Medulla oblongata (tissue), 1 donor: ENCODE measurements around the gene RIPK4.

Experiments
- DNase-seq: peaks from one replicate; pipeline ENCODE4 v3.0.0-alpha.2; 2015; ENCODE audit errors: extremely low spot score

The RIPK4 gene

DNA sequence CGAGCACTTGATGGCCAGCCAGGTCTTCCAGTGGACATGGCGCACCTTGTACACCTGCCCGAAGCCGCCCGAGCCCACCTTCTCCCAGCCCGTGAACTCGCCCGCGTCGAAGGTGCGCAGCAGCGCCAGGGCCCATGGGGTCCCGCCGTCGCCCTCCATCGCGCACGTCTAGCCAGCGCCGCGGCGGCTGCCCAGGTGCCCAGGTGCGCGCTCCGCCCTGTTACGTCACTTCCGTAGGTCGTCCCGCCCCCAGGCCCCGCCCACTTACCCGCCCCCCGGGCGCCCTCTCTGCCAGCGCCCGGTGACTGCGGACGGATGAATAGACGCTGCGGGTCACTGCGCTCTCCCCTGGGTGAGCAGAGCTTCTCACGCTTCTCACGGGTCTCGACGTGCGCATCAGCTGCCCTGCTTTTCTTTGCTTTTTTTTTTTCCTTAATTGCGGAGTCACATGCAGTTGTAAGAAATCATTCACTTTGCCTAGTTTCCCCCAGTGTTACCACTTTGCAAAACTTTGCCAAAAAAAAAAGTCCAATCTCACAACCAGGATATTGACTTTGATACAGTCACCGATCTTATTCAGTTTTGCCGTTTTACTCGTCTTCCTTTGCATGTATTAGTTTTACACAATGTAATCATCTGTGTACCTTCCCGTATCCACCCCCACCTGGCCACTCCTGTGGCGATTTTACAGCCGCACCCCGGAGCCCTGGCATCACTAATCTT is at the start of gene RIPK4:
TSS of gene RIPK4 (minus strand) at position 170 of the 723 bp plus-strand sequence. CDS start at position 159, 11 bp downstream.
- DNase-seq = no peak

DNA sequence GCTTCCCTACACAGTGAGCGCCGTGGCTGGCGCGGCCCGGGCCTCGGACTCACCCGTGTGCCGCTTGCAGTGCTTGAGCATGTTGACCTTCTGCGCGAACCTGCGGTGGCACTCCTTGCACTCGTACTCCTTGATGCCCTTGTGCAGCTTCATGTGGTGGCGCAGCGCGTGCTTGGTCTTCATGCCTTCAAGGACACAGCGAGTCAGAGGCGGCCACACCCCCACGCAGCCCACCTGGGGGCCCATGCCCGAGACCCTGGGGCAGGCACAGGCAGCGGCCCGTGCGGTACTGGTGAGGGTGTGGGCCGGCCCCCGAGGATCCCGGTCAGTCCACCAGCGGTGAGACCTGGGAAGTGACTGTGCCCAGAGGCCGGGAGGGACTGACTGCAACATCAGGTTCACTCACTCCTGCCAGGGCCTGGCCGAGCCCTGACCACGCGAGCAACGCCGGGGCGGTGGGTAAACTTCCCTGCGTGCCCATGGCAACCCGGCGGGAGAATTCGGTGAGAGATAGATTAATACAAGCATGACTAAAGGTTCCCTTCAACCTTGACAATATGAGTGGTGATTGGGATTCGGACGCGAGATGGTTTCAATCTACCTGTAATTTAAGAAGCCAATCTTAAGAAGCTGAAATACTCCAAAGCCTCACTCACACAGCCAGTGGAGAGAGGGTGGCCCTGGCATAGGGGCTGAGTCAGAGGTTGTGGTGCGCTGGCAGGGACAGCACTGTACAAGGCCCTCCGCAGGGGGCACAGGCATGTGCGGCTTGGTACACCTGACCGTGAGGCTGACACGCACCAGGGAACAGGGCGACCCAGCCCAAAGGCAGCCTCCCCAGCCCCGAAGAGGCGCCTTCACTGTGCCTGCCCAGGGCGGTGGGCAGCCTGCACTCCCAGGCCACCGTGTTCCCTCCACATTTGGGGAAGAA is 49.1 kb upstream of the RIPK4 start:
- DNase-seq = no peak

DNA sequence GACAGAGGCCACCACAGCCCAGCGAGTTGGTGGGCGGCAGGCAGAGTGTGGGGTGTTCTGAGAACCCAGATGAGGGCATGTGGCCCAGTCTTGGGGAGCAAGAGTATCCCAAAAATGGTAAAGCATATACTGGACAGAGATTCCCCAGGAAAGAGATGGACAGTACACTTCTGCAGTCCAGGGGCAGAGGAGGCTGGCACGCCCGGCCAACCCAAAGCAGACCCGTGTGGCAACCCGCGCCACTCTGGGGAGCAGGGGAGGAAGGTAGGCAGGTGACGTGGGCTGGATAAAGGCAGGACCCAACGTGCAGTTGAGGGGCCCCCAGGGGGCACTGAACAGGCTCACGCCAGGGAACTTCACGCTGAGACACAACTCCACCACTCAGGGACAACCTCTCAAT is 46.4 kb upstream of the RIPK4 start:
- DNase-seq = no peak

DNA sequence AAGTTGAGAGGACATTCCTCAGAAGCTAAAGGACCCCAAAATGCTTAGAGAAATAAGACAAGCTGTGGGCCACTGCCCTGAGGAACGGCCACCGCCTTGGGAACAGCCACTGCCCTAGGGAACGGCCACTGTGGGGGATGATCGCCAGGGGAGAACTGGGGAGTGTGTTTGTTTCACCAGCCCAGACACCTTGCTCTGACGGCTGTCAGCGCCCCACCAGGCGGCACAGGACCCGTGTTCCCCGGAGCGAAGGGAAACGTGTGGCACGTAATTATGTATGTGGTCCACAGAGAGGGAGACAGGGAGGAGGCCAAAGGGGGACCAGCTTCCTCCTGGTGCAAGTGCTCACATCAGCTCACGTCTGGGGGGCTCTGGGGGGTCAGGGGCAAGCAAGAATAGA is 45.8 kb upstream of the RIPK4 start:
- DNase-seq = no peak

DNA sequence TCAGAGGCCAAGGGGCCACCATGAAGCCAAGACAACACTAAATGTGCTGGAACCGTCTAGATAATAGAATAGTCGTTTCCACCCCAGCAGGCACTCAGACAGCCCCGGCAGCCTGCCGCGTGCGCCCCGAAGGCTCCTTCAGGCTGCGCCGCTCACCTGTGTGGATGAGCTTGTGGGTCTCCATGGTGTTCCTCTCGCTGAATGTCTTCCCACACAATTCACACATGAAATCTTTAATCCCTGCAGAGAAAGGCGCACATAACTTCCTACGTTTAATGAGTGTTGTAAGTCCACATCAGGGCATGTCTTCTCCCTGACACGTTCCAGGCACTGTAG is 43.7 kb upstream of the RIPK4 start:
- no peak for DNase-seq

DNA sequence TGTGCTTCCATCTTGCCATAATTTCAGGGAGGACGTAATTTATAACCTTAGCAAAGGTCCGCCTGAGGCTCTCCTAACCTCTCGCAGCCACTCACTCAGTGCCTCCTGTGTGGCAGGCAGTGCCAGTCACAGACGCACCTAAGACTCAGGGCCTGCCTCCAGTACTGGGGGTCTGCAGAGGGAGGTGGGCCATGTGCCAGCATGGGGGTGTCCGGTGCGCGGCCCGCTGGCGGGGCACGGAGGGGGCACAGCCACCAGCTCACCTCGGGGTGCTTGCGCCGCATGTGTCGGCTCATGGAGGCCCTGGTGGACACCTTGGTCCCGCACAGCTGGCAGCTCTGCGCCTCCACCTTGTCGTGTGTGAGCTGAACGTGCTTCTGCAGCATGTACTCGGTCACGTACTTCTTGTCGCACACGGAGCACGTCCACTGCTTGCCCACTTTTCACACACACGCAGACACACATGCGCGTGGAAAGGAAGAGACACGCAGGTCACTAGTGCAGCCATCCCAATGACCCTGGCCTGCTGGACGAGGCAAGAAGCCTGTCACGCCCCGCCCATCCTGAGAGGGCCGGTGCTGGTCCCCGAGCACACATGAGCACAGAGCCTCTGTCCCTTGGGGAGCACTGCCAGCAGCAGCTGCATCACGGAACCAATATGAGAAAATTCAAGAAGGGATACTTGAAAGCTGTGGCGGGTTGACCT is 43.2 kb upstream of the RIPK4 start:
- DNase-seq = no peak

DNA sequence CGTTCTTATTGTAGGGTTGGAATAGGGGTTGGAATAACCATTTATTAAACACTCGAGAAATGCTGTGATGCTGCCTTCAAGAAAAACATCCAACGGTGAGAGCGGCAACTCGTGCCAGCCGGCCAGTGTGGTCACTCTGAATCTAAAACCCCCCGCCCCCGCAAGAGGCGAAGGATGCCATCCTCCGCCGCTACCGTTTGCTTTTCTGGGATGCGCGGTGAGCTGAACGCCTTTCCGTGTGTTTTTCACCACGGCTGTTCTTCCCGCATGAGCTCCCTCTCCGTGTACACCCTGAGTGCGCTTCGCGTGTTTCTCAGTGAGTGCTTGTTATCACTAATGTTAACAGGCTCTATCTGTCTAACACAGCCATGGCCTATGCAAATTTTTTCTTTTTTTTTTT is 42.0 kb upstream of the RIPK4 start:
- no peak for DNase-seq

DNA sequence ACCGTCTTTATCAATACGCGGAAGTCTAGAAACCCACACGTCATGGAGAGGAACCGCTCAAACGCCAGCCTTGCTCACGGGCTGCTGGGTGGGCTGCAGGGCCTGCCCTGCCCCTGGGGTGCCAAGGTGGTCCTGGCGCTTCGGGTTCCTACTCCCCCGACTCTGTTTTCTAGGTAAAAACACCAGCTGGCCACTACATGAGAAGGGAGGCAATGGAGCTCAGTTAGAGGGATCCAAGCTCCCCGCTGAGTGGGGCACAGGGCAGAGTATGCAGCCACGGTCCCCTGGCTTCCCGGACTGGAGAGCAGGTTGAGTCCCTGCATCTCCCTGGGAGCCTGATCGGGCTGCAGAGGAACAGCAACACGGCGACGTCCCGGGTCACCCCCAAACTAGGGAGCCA is 41.2 kb upstream of the RIPK4 start:
- DNase-seq = no peak

DNA sequence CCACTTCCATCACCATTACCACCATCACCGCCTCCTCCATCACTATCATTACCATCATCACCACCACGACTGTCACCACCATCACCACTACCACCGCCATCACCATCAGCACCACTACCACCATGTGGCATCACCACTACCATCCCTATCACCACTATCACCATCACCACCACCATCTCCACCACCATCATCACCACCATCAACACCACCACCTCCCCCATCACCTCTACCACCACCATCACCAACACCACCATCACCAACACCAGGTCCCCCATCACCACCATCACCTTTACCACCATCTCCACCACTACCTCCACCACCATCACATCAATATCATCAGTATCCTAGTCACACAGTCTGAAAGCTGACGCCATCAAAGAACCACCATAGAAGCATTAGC is 39.9 kb upstream of the RIPK4 start:
- no peak for DNase-seq

DNA sequence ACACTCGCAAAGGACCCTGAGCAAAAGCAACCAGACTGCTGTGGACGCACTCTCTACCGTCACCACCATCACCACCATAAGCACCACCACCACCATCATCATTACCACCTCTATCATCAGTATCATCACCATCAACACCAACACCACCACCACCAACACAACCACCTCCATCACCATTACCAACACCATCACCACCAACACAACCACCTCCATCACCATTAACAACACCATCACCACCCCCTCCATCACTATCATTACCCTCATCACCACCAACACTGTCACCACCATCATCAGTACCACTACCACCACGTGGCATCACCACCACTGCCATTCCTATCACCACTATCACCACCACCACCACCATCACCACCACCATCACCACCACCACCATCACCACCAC is 38.8 kb upstream of the RIPK4 start:
- DNase-seq = no peak

DNA sequence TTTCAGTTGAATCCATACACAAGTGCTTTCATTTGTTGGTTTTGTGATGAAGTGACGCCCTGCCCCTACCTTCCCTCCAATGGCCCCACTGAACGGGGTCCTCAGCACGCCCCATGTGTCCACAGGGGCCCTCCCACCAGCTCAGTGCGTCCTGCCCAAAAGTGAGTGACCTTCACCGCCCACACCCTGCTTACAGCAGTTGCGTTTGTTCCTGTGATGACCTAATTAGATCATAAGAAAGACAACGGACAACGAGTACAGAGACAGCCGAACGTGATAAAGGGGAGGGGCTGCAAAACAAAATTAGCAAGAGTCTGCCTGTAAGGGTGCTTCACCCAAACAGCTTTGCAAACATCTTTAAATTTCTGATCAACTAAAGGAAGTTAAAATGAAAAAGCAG is 38.2 kb upstream of the RIPK4 start:
- DNase-seq = no peak

DNA sequence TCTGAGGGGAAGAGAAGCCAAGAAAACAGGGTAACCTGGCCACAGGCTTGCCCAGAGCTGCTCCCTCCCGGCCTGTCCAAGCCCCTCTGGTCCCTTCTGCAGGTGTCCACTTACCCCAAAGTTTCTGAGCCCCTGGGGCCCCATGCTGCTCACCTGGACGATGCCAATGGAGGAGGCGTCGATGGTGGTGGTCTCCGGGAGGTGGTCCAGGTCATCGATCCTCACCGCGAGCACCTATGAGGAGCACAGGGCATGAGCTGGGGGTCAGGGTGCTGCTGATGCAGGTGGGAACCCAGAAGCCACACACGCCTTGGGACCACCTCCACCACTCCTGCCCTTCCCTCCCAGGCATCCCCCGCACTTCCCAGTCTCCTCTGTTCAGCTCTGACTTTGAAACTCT is 37.5 kb upstream of the RIPK4 start:
- no peak for DNase-seq

DNA sequence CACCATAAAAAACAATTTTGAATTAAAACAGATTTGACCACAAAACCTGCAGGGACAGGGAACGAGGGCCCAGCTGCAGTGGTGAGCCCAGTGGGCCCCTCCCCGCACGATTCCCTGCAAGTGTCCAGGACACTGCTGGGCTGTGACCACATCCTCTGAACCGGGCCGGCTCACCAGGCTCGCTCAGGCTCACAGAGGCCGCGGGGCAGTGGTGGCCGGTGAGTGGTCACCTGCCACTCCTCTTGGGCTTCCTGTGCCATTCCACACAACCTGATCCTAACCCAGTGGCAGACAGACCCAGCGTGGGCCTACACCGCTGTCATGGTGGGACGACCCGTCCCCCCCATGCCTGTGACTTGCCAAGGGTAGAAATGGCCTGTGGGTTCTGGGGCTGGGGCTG is 36.5 kb upstream of the RIPK4 start:
- DNase-seq = no peak

DNA sequence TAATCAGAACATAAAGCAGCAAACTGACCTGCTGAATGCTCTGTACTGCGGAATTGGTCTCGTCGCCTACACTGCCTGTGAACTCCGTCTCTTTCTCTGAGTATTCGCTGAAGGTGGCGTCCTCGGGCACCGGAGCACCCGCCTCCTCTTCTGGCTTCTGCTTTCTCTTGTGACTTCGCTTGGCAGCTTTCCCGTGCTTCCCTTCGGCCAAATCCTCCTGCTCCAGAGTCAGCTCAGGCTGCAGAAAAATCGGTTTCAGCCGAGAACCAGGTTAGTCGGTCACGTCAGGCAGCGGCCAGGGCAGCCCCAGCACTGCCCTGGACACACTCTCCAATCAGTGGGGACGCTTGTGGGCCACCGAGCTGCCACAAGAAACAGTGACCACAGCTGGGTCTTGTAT is 35.8 kb upstream of the RIPK4 start:
- DNase-seq = peak; percentile 89

DNA sequence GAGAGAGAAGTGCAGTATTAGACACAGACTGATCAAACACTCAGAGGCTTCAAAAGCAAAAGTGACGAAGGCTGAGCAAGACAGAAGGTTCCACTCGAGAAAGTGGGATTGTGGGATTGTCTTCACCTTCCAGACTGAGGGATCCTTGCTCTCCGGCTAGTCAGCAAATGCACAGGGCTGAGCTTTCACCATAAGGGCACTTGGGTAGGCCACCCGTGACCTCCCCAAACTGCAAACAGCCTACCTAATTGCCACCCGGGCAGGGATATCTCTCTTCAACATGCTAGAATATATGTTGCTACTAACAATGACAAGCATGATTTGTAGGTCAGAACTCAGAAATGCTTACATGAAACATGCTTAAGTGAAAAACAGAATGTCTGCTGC is 35.3 kb upstream of the RIPK4 start:
- peak; percentile 30 for DNase-seq

DNA sequence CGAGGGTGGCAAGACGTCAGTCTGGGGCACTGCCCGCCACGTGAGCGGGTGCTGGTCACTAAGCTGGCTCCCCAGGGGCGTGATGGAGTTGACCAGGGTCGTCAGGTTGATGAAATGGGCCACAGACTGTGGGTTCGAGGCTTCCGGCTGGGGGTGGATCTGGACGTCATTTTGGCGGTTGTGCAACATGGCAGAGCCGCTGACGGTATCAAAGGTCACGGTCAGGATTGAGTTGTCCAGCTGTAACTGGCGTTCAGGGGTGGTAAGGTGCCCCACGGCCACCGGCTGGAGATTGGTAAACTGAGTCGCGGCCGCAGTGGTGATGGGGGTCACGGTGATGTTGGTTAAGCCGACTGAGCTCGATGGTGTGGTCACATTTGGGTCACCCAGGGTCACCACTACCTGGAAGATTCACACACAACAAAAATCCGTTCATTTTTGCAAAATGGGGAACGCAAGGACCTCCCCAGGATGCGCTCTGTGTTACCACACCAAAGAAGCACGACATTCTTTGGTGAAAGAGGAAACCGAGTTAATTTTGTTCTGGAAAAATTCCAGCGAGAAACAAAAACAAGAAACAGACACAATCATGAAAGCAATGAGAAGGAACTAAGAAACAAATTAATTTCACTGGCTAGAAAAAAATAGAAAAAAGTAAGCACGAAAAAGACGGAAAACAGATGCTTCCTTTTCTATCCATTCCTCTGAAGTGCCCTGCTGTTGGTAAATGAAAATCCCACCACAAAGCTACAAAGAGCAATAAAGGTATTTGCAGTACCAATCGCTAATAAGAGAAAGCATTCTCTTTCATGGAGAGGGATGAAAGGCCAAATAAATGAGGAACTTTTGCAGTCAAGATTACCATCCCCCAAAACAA is 34.7 kb upstream of the RIPK4 start:
- no peak for DNase-seq

DNA sequence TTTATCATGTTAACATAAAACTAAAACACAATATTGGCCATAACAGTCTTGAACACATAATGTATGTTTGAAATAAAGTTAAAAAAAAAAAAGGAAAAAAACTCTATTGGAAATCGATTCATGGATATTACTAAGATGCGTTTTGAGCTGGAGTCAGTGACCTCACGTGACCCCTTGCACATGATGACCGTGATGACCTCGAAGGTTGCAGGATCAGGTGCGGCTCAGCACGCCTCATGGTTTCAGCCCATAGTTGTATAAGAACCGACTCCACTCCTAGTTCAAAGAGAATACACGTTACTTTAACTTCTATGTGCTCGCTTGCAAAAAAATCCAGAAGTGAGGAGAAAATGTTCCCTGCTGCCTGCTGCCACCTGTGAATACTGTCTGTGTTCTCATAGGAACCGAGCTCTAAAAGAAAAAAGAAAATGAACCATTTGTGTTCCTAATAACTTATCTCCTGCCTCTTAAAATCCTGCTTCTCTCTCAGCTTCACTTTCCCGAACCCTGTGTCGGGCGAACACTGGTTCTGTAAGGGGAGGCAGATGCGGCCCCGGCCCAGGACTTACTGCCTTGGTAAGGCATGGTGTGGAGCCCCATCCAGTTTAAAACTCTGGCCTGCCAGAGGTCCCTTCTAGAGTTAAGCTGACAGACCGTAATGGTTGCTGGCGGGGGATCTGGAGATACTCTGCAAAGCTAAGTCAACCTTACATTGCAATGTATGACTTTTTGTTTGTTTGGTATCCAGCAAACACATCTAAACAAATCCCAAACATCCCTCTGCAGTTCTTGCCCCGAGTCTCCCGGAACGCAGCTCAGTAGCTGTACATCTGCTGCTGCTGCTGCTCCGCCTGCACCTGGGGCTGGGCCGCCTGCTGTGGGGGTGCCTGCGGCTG is 33.8 kb upstream of the RIPK4 start:
- no peak for DNase-seq

DNA sequence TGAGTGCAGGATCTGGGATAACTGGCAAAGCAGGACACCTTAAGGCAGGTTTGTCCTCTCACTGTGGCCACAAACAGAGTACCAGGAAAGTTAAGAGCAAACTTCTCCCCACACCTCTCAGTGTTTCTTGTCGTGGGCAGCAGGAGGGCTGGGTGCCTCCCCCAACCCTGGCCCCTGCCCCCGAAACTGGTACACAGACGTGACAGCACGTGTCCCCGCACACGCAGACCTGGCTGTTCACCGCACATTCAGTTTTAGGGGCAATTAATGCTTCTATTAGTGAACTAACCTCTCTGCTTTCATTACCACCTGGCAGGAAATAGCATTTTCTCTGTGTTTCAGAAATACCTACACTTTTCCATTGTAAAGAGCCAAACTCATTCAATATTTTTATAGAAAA is 32.9 kb upstream of the RIPK4 start:
- DNase-seq = no peak

DNA sequence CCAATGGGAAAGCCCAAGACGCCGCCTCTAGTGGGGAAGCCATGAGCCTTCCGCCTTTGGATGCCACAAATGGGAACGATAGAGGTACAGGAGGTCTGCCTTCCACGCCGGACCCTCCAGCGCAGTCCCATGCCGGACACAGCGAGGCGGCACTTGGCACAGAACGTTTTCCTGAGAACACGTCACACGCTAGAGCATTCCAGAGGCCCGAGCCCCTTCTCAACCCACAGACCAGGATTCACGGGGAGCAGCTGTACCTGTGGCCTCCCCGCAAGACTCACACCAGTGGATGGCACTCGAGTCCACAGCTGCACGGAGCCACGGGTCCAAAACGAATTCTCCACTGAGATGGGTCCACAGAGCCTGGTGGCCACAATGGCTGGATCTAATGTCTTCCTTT is 31.5 kb upstream of the RIPK4 start:
- DNase-seq = no peak

DNA sequence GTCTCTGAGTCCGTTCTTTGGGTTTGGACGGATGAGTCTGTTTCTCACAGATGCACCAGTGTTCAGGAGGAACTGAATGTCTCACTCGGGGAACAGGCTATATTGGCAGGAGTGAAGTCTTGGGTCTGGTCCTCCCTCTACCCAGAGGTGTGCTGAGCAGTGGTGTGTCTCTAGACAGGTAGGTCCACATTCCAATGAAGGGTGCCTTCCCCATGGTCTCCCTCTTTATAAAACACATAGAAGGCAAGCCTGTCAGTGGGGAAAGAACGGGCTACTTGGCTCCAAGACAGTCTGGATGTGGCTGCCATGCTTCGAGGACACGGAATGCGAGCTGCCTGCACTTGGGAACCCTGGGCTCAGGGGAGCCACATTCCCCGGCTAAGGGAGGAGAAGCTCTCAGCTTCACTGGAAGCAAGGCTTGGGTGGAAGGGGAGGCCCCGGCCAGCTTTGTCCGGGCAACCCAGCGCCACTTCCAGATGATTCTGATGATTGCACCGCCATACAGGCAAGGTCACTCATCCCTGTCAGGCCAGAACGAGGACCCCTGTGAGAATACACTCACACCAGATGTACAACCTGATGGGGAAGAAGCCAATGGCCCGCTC is 29.7 kb upstream of the RIPK4 start:
- no peak for DNase-seq
